GM21737 (cell line): Measurements from ENCODE around the gene PPP2R2D.
"Not testable (repeated sequence)": the region's sequence is repeated elsewhere in the genome, so short reads cannot be mapped to it uniquely, and the experiment has no call there.

ENCODE experiments used
- ATAC-seq: cut with Tn5 transposase; IDR thresholded peaks from one replicate; pipeline ENCODE4 v1.9.1; 2021; ENCODE audit warnings: mild to moderate bottlenecking, moderate library complexity; ENCODE audit not compliant: unreplicated experiment

Gene PPP2R2D

GRCh38 chr10:131866673-131867072, 34.1 kb upstream of the PPP2R2D start:
- no peak for ATAC-seq

- ATAC-seq = no peak
Measured at GRCh38 chr10:131868436-131868835, 32.4 kb upstream of the PPP2R2D start.

- ATAC-seq = no peak
Measured at GRCh38 chr10:131869344-131869743, 31.5 kb upstream of the PPP2R2D start.

- ATAC-seq = no peak
Measured at GRCh38 chr10:131870411-131870810, 30.4 kb upstream of the PPP2R2D start.

GRCh38 chr10:131870831-131871672, 29.8 kb upstream of the PPP2R2D start:
- ATAC-seq = no peak

GRCh38 chr10:131871673-131872005, 29.2 kb upstream of the PPP2R2D start:
- no peak for ATAC-seq

GRCh38 chr10:131872011-131872826, 28.6 kb upstream of the PPP2R2D start:
- no peak for ATAC-seq

GRCh38 chr10:131872827-131873375, 27.9 kb upstream of the PPP2R2D start:
- ATAC-seq = no peak

- no peak for ATAC-seq
Measured at GRCh38 chr10:131874991-131875451, 25.8 kb upstream of the PPP2R2D start.

- ATAC-seq = no peak
Measured at GRCh38 chr10:131875501-131875900, 25.3 kb upstream of the PPP2R2D start.

- ATAC-seq = no peak
Measured at GRCh38 chr10:131876017-131876416, 24.8 kb upstream of the PPP2R2D start.

- ATAC-seq = no peak
Measured at GRCh38 chr10:131876508-131876907, 24.3 kb upstream of the PPP2R2D start.

- no peak for ATAC-seq
Measured at GRCh38 chr10:131880016-131880590, 20.7 kb upstream of the PPP2R2D start.

- no peak for ATAC-seq
Measured at GRCh38 chr10:131881104-131881880, 19.5 kb upstream of the PPP2R2D start.

GRCh38 chr10:131882151-131882550, 18.7 kb upstream of the PPP2R2D start:
- ATAC-seq = no peak

GRCh38 chr10:131882590-131883451, 18.0 kb upstream of the PPP2R2D start:
- ATAC-seq = no peak

GRCh38 chr10:131883621-131884393, 17.0 kb upstream of the PPP2R2D start:
- ATAC-seq = not testable (repeated sequence)

GRCh38 chr10:131885391-131886165, 15.2 kb upstream of the PPP2R2D start:
- ATAC-seq = peak; percentile 95
